Lower leg skin (tissue), 3 donors: ENCODE data around the gene NUDT1.

ENCODE experiments used
- CTCF ChIP-seq, 3 donors: fragments of 450-650 bp; IDR thresholded peaks; one replicate each; pipeline ENCODE4 v1.5.1; 2016; ENCODE audit warnings: antibody characterized with exemption in 3 of 3, mild to moderate bottlenecking in 3 of 3, moderate library complexity in 2 of 3
- POLR2A ChIP-seq, 2 donors: fragments of 450-650 bp; IDR thresholded peaks; one replicate each; pipeline ENCODE4 v1.6.1; 2016 to 2017; ENCODE audit warnings: antibody characterized with exemption in 2 of 2, mild to moderate bottlenecking in 1 of 2, moderate library complexity in 1 of 2

- no peak for TF ChIP-seq CTCF (IDR thresholded peaks at IDR 0.05)
- TF ChIP-seq POLR2A (IDR thresholded peaks at IDR 0.05): no peak
These were observed 7.1 kb downstream of the NUDT1 start for GRCh38 chr7:2248984-2249694.
